Measurements from ENCODE around the gene MYOCOS.

GRCh38 chr1:171596705-171597104 is 25.3 kb upstream of the MYOCOS start:
- TF ChIP-seq SREBF2 (CRISPR knock-in tag; IDR thresholded peaks at IDR 0.05) (no peak), ZBTB8A (IDR thresholded peaks at IDR 0.05; ENCODE audit: partially characterized antibody) (no peak), DDX20 (tag; IDR thresholded peaks at IDR 0.05; ENCODE audit: low read depth) (no peak), POLR2A (conservative IDR thresholded peaks at IDR 0.05) (no peak)
